Measurements from ENCODE around the gene SLC5A4. TPM values are rescaled to one million over a fixed set of nuclear protein-coding genes. Genes with fewer than 3 reads are reported as not detected.

The SLC5A4 gene
- polyA plus RNA-seq, 1 donor (not counting 4 experiments of a cell fraction or from before 2014, with no cell fraction given): not detected

DNA sequence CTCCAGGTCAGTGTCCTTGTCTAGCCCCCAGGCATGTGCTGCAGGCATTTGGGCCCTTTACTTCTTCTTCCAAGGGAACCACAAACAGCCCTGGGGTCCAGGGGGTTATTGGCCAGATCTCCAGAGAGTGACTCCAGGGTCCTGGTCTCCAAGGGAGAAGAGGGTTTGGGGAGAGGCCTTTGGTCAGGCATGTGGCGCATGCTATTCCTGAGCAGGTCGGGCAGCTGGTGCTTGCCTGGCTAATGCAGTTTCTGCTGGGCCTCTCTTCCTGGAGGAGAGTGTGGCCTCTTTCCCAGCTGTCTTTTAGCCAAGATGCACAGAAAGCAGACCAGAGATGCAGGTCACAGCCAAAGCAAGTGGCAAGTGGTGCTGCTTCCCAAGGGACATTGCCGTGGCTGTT is 46.5 kb downstream of the SLC5A4 start:
- Histone ChIP-seq H3K9ac (ENCODE audit: control insufficient read depth, extremely low read depth, insufficient read depth, low read length) (no peak overlapping the region), H3K4me2 (ENCODE audit: control insufficient read depth, extremely low read depth, insufficient read depth, low read depth, low read length) (no peak overlapping the region), H3K9me1 (ENCODE audit: control insufficient read depth, extremely low read depth, insufficient read depth, low read length) (no peaks in the 10 kb centered on the region), H3K36me3 (ENCODE audit: control insufficient read depth in 2 of 2, extremely low read depth in 1 of 2, insufficient read depth in 2 of 2, low read length in 2 of 2) (no peaks in the 10 kb centered on the region), H3K27me3 (ENCODE audit: control insufficient read depth, extremely low read depth, insufficient read depth, low read length) (peaks cover 3% of the 10 kb centered on the region), H3K79me2 (ENCODE audit: control insufficient read depth, insufficient read depth, low read length) (no peaks in the 10 kb centered on the region), H3K9me3 (ENCODE audit: control insufficient read depth, low read depth, low read length) (no peaks in the 10 kb centered on the region), H4K20me1 (ENCODE audit: control insufficient read depth, extremely low read depth, insufficient read depth, low read length) (no peaks in the 10 kb centered on the region), H3K4me3 (ENCODE audit: control insufficient read depth in 2 of 3, extremely low read depth in 1 of 3, insufficient read depth in 2 of 3, low read depth in 1 of 3, low read length in 3 of 3) (no peak overlapping the region), H3K27ac (ENCODE audit: control insufficient read depth, insufficient read depth, low read length) (no peak overlapping the region), H3K4me1 (ENCODE audit: control insufficient read depth, extremely low read depth, insufficient read depth, low read length) (no peaks in the 10 kb centered on the region), H2AFZ (ENCODE audit: control insufficient read depth, low read length) (no peak overlapping the region)
- TF ChIP-seq, protein P1, sequence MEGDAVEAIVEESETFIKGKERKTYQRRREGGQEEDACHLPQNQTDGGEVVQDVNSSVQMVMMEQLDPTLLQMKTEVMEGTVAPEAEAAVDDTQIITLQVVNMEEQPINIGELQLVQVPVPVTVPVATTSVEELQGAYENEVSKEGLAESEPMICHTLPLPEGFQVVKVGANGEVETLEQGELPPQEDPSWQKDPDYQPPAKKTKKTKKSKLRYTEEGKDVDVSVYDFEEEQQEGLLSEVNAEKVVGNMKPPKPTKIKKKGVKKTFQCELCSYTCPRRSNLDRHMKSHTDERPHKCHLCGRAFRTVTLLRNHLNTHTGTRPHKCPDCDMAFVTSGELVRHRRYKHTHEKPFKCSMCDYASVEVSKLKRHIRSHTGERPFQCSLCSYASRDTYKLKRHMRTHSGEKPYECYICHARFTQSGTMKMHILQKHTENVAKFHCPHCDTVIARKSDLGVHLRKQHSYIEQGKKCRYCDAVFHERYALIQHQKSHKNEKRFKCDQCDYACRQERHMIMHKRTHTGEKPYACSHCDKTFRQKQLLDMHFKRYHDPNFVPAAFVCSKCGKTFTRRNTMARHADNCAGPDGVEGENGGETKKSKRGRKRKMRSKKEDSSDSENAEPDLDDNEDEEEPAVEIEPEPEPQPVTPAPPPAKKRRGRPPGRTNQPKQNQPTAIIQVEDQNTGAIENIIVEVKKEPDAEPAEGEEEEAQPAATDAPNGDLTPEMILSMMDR (optimal IDR thresholded peaks at IDR 0.05 in 1 of 3, IDR thresholded peaks at IDR 0.05 in 1 of 3, conservative IDR thresholded peaks at IDR 0.05 in 1 of 3; ENCODE audit: extremely low read depth in 1 of 3, insufficient read depth in 2 of 3, low read length in 3 of 3): no peak
- no peak for TF ChIP-seq EZH2 (IDR thresholded peaks at IDR 0.05; ENCODE audit: low read length)
- FAIRE-seq: no peak
- no peak for DNase-seq (ENCODE audit: low read depth, low spot score)
- dilution Hi-C loops (cut with MboI; ENCODE audit: extremely low pct_ligation_motif_present, low sequenced_read_pairs): no loop called here

DNA sequence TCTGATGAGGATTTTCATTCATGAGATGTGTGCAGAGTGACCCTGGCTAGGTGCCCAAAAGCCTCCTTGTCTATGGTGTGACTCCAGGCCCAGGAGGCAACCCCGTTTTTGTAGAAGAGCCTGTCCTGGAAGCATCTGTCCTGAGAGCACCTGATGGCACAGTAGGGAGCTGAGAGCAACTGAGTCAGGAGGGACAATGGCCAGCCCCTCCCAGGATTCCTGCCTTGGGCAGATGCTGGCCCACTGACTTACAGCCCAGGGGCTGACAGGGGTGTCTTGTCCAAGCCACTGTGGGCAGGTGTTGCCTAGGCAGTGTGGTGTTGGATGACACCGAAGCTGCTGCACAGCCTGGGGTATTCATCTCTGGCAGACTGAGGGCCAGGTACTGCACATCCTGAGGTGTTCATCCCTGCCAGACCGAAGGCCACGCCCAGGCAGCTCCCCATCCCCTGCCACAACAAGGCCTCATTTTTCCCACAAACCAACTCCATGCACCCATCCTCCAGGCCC is 47.1 kb downstream of the SLC5A4 start:
- no peaks in the 10 kb centered on the region for H3K9me3 ChIP-seq (ENCODE audit: control insufficient read depth, low read depth, low read length)
- TF ChIP-seq, protein P1 (optimal IDR thresholded peaks at IDR 0.05 in 1 of 3, IDR thresholded peaks at IDR 0.05 in 1 of 3, conservative IDR thresholded peaks at IDR 0.05 in 1 of 3; ENCODE audit: extremely low read depth in 1 of 3, insufficient read depth in 2 of 3, low read length in 3 of 3): no peak
- TF ChIP-seq EZH2 (IDR thresholded peaks at IDR 0.05; ENCODE audit: low read length): no peak
- no peaks in the 10 kb centered on the region for H3K4me1 ChIP-seq (ENCODE audit: control insufficient read depth, extremely low read depth, insufficient read depth, low read length)
- no peaks in the 10 kb centered on the region for H3K36me3 ChIP-seq (ENCODE audit: control insufficient read depth in 2 of 2, extremely low read depth in 1 of 2, insufficient read depth in 2 of 2, low read length in 2 of 2)
- H3K79me2 ChIP-seq (ENCODE audit: control insufficient read depth, insufficient read depth, low read length): no peaks in the 10 kb centered on the region
- H2AFZ ChIP-seq (ENCODE audit: control insufficient read depth, low read length): no peak overlapping the region
- dilution Hi-C loops (cut with MboI; ENCODE audit: extremely low pct_ligation_motif_present, low sequenced_read_pairs): no loop called here
- no peak overlapping the region for H3K4me3 ChIP-seq (ENCODE audit: control insufficient read depth in 2 of 3, extremely low read depth in 1 of 3, insufficient read depth in 2 of 3, low read depth in 1 of 3, low read length in 3 of 3)
- H3K27me3 ChIP-seq (ENCODE audit: control insufficient read depth, extremely low read depth, insufficient read depth, low read length): peaks cover 10% of the 10 kb centered on the region
- H3K27ac ChIP-seq (ENCODE audit: control insufficient read depth, insufficient read depth, low read length): no peak overlapping the region
- no peaks in the 10 kb centered on the region for H4K20me1 ChIP-seq (ENCODE audit: control insufficient read depth, extremely low read depth, insufficient read depth, low read length)
- no peaks in the 10 kb centered on the region for H3K9me1 ChIP-seq (ENCODE audit: control insufficient read depth, extremely low read depth, insufficient read depth, low read length)
- FAIRE-seq (no peak), DNase-seq (ENCODE audit: low read depth, low spot score) (no peak)
- no peak overlapping the region for H3K9ac ChIP-seq (ENCODE audit: control insufficient read depth, extremely low read depth, insufficient read depth, low read length)
- no peak overlapping the region for H3K4me2 ChIP-seq (ENCODE audit: control insufficient read depth, extremely low read depth, insufficient read depth, low read depth, low read length)
